Parathyroid adenoma (tissue), 2 donors: ENCODE data around the gene SLC44A2.
A peak's percentile ranks its signal among the peaks of the same experiment; 100 is the strongest.

Experiments
- H2AFZ ChIP-seq: fragments of 300-600 bp; sonication (generic); one replicate; pipeline ENCODE4 v1.7.0; 2017; ENCODE audit warnings: antibody characterized with exemption, mild to moderate bottlenecking
- H3K27ac ChIP-seq: fragments of 300-600 bp; sonication (generic); one replicate; pipeline ENCODE4 v1.7.0; 2017
- H3K27me3 ChIP-seq: fragments of 300-600 bp; sonication (generic); one replicate; pipeline ENCODE4 v1.7.0; 2017; ENCODE audit warnings: low read length; ENCODE audit not compliant: control insufficient read depth, insufficient read depth
- H3K36me3 ChIP-seq: fragments of 300-600 bp; sonication (generic); one replicate; pipeline ENCODE4 v1.7.0; 2017; ENCODE audit warnings: low read length; ENCODE audit not compliant: control insufficient read depth, insufficient read depth
- H3K4me1 ChIP-seq: fragments of 300-600 bp; sonication (generic); one replicate; pipeline ENCODE4 v1.7.0; 2017; ENCODE audit warnings: control low read depth
- H3K4me2 ChIP-seq: fragments of 300-600 bp; sonication (generic); one replicate; pipeline ENCODE4 v1.7.0; 2017; ENCODE audit warnings: low read length
- H3K4me3 ChIP-seq: fragments of 300-600 bp; sonication (generic); one replicate; pipeline ENCODE4 v1.7.0; 2017; ENCODE audit warnings: low read depth, low read length
- H3K79me2 ChIP-seq: fragments of 300-600 bp; sonication (generic); one replicate; pipeline ENCODE4 v1.7.0; 2017; ENCODE audit warnings: control low read depth
- H3K9ac ChIP-seq: fragments of 300-600 bp; sonication (generic); one replicate; pipeline ENCODE4 v1.7.0; 2017; ENCODE audit warnings: mild to moderate bottlenecking
- H3K9me3 ChIP-seq: fragments of 300-600 bp; sonication (generic); one replicate; pipeline ENCODE4 v1.7.0; 2017; ENCODE audit warnings: low read length; ENCODE audit not compliant: control insufficient read depth
- CTCF ChIP-seq: fragments of 300-600 bp; sonication (generic); IDR thresholded peaks from one replicate; pipeline ENCODE4 v1.7.0; 2017; ENCODE audit warnings: antibody characterized with exemption, mild to moderate bottlenecking
- donor health status: primary hyperparathyroidism.

SLC44A2 gene

GRCh38 chr19:10611907-10612306, 13.4 kb upstream of the SLC44A2 start:
- H3K4me2 ChIP-seq: no peak overlapping the region
- no peak for TF ChIP-seq CTCF
- H3K27ac ChIP-seq: no peak overlapping the region
- no peak overlapping the region for H2AFZ ChIP-seq
- H3K9me3 ChIP-seq: no peaks in the 10 kb centered on the region
- no peaks in the 10 kb centered on the region for H3K79me2 ChIP-seq
- H3K4me3 ChIP-seq: no peak overlapping the region
- no peaks in the 10 kb centered on the region for H3K27me3 ChIP-seq
- no peak overlapping the region for H3K9ac ChIP-seq
- no peaks in the 10 kb centered on the region for H3K36me3 ChIP-seq
- no peaks in the 10 kb centered on the region for H3K4me1 ChIP-seq

- Histone ChIP-seq H2AFZ (peak overlapping the region; percentile 10), H3K79me2 (no peaks in the 10 kb centered on the region), H3K4me2 (no peak overlapping the region), H3K4me3 (no peak overlapping the region), H3K27me3 (no peaks in the 10 kb centered on the region), H3K4me1 (no peaks in the 10 kb centered on the region), H3K27ac (no peak overlapping the region), H3K36me3 (no peaks in the 10 kb centered on the region), H3K9me3 (no peaks in the 10 kb centered on the region), H3K9ac (no peak overlapping the region)
- no peak for TF ChIP-seq CTCF
Measured at GRCh38 chr19:10612499-10613119, 12.7 kb upstream of the SLC44A2 start.

GRCh38 chr19:10615429-10616023, 9.8 kb upstream of the SLC44A2 start:
- Histone ChIP-seq H3K9ac (no peak overlapping the region), H3K27ac (no peak overlapping the region), H3K9me3 (no peaks in the 10 kb centered on the region), H3K4me1 (no peaks in the 10 kb centered on the region), H2AFZ (no peak overlapping the region), H3K36me3 (no peaks in the 10 kb centered on the region), H3K4me2 (no peak overlapping the region), H3K79me2 (peaks cover 2% of the 10 kb centered on the region), H3K4me3 (no peak overlapping the region), H3K27me3 (no peaks in the 10 kb centered on the region)
- TF ChIP-seq CTCF: no peak

- Histone ChIP-seq H3K4me1 (no peaks in the 10 kb centered on the region), H2AFZ (no peak overlapping the region), H3K4me3 (peak overlapping the region; percentile 1), H3K27me3 (no peaks in the 10 kb centered on the region), H3K36me3 (no peaks in the 10 kb centered on the region), H3K79me2 (peaks cover 2% of the 10 kb centered on the region), H3K9me3 (no peaks in the 10 kb centered on the region), H3K27ac (no peak overlapping the region), H3K9ac (no peak overlapping the region), H3K4me2 (peak overlapping the region; percentile 39)
- TF ChIP-seq CTCF: no peak
Measured at GRCh38 chr19:10617409-10618121, 7.8 kb upstream of the SLC44A2 start.
